ENCODE data around the gene KRTAP5-8.

DNA sequence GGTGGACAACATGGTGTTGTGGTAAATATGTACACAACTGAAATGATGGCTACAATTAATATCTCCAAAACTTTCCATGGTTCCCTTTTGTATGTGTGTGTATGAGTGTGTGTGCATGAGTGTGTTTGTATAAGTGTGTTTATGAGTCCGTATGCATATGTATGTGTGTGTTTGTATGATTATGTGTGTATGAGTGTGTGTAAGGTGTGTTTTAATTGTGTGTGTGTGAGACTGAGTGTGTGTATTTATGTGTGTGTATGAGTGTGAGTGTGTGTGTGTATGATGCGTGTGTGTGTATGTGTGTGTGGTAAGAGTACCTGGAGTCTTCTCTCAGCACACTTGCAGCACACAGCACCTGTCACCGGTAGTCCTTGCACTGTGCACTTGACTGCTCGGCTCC lies 18.2 kb downstream of the KRTAP5-8 start:
- no peak for TF ChIP-seq CREB1 (CRISPR knock-in tag; IDR thresholded peaks at IDR 0.05)
- TF ChIP-seq FOXP1 (CRISPR knock-in tag; IDR thresholded peaks at IDR 0.05; ENCODE audit: borderline replicate concordance) = no peak
- TF ChIP-seq, protein P1, sequence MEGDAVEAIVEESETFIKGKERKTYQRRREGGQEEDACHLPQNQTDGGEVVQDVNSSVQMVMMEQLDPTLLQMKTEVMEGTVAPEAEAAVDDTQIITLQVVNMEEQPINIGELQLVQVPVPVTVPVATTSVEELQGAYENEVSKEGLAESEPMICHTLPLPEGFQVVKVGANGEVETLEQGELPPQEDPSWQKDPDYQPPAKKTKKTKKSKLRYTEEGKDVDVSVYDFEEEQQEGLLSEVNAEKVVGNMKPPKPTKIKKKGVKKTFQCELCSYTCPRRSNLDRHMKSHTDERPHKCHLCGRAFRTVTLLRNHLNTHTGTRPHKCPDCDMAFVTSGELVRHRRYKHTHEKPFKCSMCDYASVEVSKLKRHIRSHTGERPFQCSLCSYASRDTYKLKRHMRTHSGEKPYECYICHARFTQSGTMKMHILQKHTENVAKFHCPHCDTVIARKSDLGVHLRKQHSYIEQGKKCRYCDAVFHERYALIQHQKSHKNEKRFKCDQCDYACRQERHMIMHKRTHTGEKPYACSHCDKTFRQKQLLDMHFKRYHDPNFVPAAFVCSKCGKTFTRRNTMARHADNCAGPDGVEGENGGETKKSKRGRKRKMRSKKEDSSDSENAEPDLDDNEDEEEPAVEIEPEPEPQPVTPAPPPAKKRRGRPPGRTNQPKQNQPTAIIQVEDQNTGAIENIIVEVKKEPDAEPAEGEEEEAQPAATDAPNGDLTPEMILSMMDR (IDR thresholded peaks at IDR 0.05) = no peak
- TF ChIP-seq ATF3 (CRISPR knock-in tag; conservative IDR thresholded peaks at IDR 0.05) = no peak
- TF ChIP-seq RELA (CRISPR knock-in tag; IDR thresholded peaks at IDR 0.05; ENCODE audit: borderline replicate concordance) = no peak
- no peak for TF ChIP-seq SP1 (CRISPR knock-in tag; conservative IDR thresholded peaks at IDR 0.05)
- no peak for TF ChIP-seq MAX (CRISPR knock-in tag; IDR thresholded peaks at IDR 0.05)
- TF ChIP-seq, protein P2, sequence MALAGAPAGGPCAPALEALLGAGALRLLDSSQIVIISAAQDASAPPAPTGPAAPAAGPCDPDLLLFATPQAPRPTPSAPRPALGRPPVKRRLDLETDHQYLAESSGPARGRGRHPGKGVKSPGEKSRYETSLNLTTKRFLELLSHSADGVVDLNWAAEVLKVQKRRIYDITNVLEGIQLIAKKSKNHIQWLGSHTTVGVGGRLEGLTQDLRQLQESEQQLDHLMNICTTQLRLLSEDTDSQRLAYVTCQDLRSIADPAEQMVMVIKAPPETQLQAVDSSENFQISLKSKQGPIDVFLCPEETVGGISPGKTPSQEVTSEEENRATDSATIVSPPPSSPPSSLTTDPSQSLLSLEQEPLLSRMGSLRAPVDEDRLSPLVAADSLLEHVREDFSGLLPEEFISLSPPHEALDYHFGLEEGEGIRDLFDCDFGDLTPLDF (CRISPR knock-in tag; IDR thresholded peaks at IDR 0.05) = no peak
- no peak for TF ChIP-seq JUN (CRISPR knock-in tag; IDR thresholded peaks at IDR 0.05)
- TF ChIP-seq SMAD3 (CRISPR knock-in tag; IDR thresholded peaks at IDR 0.05; ENCODE audit: borderline replicate concordance) = no peak
